ENCODE measurements around the gene ALX4.

DNA sequence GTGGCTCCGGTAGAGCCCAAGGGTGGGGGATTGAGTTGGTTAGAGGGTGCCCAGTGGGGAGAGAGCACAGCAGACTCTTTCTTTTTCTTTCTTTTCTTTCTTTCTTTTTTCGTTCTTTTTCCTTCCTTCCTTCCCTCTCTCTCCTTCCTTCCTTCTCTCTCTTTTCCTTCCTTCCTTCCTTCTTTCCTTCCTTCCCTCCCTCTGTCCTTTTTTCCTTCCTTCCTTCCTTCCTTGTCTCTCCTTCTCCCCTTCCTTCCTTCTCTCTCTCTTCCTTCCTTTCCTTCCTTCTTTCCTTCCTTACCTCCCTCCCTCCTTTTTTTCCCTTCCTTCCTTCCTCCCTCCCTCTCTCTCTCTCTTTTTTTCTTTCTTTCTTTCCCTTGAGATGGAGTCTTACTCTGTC is 4.8 kb upstream of the ALX4 start:
- TF ChIP-seq, protein P1, sequence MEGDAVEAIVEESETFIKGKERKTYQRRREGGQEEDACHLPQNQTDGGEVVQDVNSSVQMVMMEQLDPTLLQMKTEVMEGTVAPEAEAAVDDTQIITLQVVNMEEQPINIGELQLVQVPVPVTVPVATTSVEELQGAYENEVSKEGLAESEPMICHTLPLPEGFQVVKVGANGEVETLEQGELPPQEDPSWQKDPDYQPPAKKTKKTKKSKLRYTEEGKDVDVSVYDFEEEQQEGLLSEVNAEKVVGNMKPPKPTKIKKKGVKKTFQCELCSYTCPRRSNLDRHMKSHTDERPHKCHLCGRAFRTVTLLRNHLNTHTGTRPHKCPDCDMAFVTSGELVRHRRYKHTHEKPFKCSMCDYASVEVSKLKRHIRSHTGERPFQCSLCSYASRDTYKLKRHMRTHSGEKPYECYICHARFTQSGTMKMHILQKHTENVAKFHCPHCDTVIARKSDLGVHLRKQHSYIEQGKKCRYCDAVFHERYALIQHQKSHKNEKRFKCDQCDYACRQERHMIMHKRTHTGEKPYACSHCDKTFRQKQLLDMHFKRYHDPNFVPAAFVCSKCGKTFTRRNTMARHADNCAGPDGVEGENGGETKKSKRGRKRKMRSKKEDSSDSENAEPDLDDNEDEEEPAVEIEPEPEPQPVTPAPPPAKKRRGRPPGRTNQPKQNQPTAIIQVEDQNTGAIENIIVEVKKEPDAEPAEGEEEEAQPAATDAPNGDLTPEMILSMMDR (IDR thresholded peaks at IDR 0.05), result no peak
- TF ChIP-seq POLR2A (IDR thresholded peaks at IDR 0.05) (no peak), POLR2AphosphoS5 (IDR thresholded peaks at IDR 0.05; ENCODE audit: insufficient read depth in 1 of 2, low read depth in 1 of 2) (no peak)
